Measurements from ENCODE around the gene NFKBIA. TPM values are rescaled to one million over a fixed set of nuclear protein-coding genes. Genes with fewer than 3 reads are reported as not detected.

Gene NFKBIA
- polyA plus RNA-seq, 4 donors, result 49.1 to 128 (median 65.2) TPM

Other genes with a start within 250 kb of the NFKBIA start
- gene PSMA6, start 112.4 kb downstream of the NFKBIA start, polyA plus RNA-seq (ENCODE audit: insufficient read length in 4 of 4), result 100 to 1,000 TPM; 126 to 196 (median 175) TPM
- gene INSM2, start 129.4 kb upstream of the NFKBIA start, polyA plus RNA-seq (ENCODE audit: insufficient read length in 4 of 4), result under 1 TPM in 3 of 4 donors, not detected in 1; 0.04 to 0.06 (median 0.05) TPM